ENCODE data around the gene HUS1B.

- no peak for TF ChIP-seq IRF9 (CRISPR knock-in tag; IDR thresholded peaks at IDR 0.05; ENCODE audit: borderline replicate concordance)
- no peak for TF ChIP-seq RAD51 (IDR thresholded peaks at IDR 0.05; ENCODE audit: borderline replicate concordance)
- TF ChIP-seq, protein P1, sequence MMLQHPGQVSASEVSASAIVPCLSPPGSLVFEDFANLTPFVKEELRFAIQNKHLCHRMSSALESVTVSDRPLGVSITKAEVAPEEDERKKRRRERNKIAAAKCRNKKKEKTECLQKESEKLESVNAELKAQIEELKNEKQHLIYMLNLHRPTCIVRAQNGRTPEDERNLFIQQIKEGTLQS (CRISPR knock-in tag; IDR thresholded peaks at IDR 0.05) = no peak
- no peak for TF ChIP-seq KDM5A (IDR thresholded peaks at IDR 0.05; ENCODE audit: borderline replicate concordance, low read length)
- TF ChIP-seq POLR2A (IDR thresholded peaks at IDR 0.05; ENCODE audit: insufficient read depth in 1 of 2, low read depth in 2 of 2, low read length in 2 of 2) = no peak
- TF ChIP-seq HDAC1 (CRISPR knock-in tag; IDR thresholded peaks at IDR 0.05) = no peak
These were observed 32.3 kb upstream of the HUS1B start for GRCh38 chr6:689223-689622.
